Urinary bladder (tissue), 4 donors: ENCODE measurements around the gene PLEKHA7. TPM values are rescaled to one million over a fixed set of nuclear protein-coding genes. Genes with fewer than 3 reads are reported as not detected.
"Not testable (repeated sequence)": the region's sequence is repeated elsewhere in the genome, so short reads cannot be mapped to it uniquely, and the experiment has no call there.

Experiments
- DNase-seq: peaks from one replicate; pipeline ENCODE4 v3.0.0-alpha.2; 2015; ENCODE audit errors: extremely low spot score
- H3K27ac ChIP-seq: one replicate; pipeline ENCODE4 v1.5.1; 2013; ENCODE audit warnings: low read depth, mild to moderate bottlenecking, moderate library complexity
- H3K36me3 ChIP-seq: one replicate; pipeline ENCODE4 v1.6.1; 2013; ENCODE audit warnings: mild to moderate bottlenecking, moderate library complexity; ENCODE audit not compliant: insufficient read depth
- H3K4me1 ChIP-seq: one replicate; pipeline ENCODE4 v1.6.1; 2013; ENCODE audit warnings: mild to moderate bottlenecking, moderate library complexity; ENCODE audit not compliant: insufficient read depth
- H3K4me3 ChIP-seq: one replicate; pipeline ENCODE4 v1.5.1; 2013; ENCODE audit warnings: low read depth, low read length
- WGBS: extraction: QIAGEN DNeasy Blood & Tissue Kit; methylation state at CpG from one replicate; pipeline ENCODE4 v1.1.7; 2013; 5-methylcytosine and 5-hydroxymethylcytosine counted together
- polyA plus RNA-seq: library from polyadenylated mRNA; stranded (reverse); fragments of 200-250 nt; gene quantifications from one replicate; pipeline ENCODE4 v1.2.3, GENCODE V29; 2013
- total RNA-seq: library from RNA; depleted of rRNA; stranded (reverse); fragments of >200 nt; gene quantifications from one replicate; pipeline ENCODE4 v1.2.3, GENCODE V29; 2014
- donor health status: healthy with polysubstance abuse.
- donor health status: healthy.

PLEKHA7 gene
- total and polyA plus RNA-seq, 2 donors = 8.1 to 8.3 TPM

DNA sequence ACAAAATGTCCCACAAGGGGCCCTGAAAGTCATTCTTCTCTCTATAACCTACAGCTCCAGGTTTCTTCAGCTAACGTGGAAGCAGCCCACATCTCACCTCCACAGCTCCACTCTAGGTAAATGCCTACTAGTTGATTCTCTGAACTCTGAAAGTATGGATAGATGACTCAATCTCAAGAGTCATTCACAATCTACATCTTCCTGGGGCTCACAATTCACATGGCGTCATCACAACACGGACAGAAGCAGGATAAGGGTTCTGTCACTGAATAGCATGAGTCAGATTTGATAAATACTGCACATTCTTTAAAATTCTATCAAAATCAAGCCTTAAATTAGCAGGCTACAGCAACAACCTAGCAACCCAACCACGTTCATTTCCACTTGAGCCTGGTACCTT, 96.3 kb downstream of the PLEKHA7 start:
- 88% methylated on average over 4 of the region's 4 CpGs for WGBS
- Histone ChIP-seq H3K36me3 (no peaks in the 10 kb centered on the region), H3K4me3 (no peak overlapping the region), H3K27ac (no peak overlapping the region), H3K4me1 (no peaks in the 10 kb centered on the region)
- no peak for DNase-seq

- Histone ChIP-seq H3K36me3 (no peaks in the 10 kb centered on the region), H3K27ac (no peak overlapping the region), H3K4me1 (no peaks in the 10 kb centered on the region), H3K4me3 (no peak overlapping the region)
- 57% methylated on average over 3 of the region's 3 CpGs for WGBS
- no peak for DNase-seq
These were observed 101.5 kb downstream of the PLEKHA7 start for GRCh38 chr11:16912692-16913111.

DNA sequence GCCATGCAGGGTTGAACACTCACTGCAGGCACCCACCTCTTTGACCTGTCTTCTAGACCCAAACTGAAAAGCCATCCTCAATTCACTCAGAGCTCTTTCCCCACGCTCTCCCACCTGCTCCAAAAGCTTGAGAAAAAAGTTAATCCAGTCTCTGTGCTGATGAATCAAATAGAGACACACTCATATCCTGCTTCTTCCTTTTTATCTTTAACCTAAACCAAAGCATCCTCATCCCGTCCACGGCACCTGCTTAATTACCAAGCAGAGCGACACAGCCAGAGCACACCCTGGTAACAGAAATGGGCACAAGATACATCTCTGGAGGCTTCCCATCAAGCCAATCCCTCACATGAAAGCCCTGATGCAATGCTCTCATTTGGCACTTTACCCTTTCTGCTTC, 102.6 kb downstream of the PLEKHA7 start:
- WGBS = 92% methylated on average over 4 of the region's 4 CpGs
- no peak overlapping the region for H3K27ac ChIP-seq
- no peaks in the 10 kb centered on the region for H3K36me3 ChIP-seq
- H3K4me1 ChIP-seq = no peaks in the 10 kb centered on the region
- no peak overlapping the region for H3K4me3 ChIP-seq
- no peak for DNase-seq

DNA sequence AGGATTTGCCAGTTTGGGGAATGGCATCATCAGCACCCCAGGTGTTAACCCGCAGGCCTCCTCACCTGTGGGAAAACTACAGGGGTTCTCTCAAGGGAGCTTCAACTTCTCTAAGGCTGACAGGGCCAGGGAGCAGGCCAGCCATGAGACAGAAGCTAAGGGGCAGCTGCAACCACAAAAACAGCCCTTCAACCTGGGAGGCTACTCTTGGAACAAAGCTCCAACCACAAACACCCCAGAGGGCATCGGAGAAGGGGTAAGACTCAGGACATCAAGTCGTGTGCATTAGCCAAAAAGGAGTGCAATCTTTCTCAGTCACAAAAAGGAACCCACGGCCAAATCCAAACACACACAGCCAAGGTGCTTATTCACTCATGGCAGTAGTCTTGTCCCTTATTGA, 103.0 kb downstream of the PLEKHA7 start:
- DNase-seq = no peak
- no peaks in the 10 kb centered on the region for H3K36me3 ChIP-seq
- no peak overlapping the region for H3K27ac ChIP-seq
- 85% methylated on average over 4 of the region's 4 CpGs for WGBS
- no peak overlapping the region for H3K4me3 ChIP-seq
- H3K4me1 ChIP-seq = no peaks in the 10 kb centered on the region

GRCh38 chr11:16909359-16910035, 104.7 kb downstream of the PLEKHA7 start:
- Histone ChIP-seq H3K36me3 (no peaks in the 10 kb centered on the region), H3K27ac (no peak overlapping the region), H3K4me3 (no peak overlapping the region), H3K4me1 (no peaks in the 10 kb centered on the region)
- DNase-seq = no peak
- 89% methylated on average over 3 of the region's 3 CpGs for WGBS

DNA sequence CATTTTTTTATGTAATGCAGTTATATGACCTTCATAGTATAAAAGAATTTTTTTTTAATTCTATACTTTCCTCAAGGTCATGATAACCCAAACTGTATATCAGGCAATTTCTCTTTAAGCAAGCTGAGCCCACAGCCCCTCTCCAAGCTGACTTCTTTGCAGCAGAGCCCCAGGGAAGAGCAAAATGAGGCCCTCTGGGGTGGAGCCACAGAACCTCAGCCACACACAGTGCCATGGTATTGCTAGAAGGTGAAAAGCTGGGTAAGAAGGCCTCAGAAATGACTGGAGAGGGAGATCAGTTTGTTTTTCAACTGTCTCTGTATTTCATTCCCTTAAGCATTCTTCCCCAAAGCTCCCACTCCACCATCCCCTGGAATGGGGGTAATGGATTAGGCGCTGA, 108.8 kb downstream of the PLEKHA7 start:
- Histone ChIP-seq H3K36me3 (no peaks in the 10 kb centered on the region), H3K4me3 (no peak overlapping the region), H3K27ac (no peak overlapping the region), H3K4me1 (no peaks in the 10 kb centered on the region)
- WGBS = 92% methylated on average over 1 of the region's 1 CpG
- DNase-seq = no peak

- not testable (repeated sequence) for H3K4me1 ChIP-seq, H3K27ac ChIP-seq, DNase-seq, H3K36me3 ChIP-seq, H3K4me3 ChIP-seq
- WGBS = 93% methylated on average over 2 of the region's 2 CpGs
These were observed 109.5 kb downstream of the PLEKHA7 start for GRCh38 chr11:16904761-16905160.

DNA sequence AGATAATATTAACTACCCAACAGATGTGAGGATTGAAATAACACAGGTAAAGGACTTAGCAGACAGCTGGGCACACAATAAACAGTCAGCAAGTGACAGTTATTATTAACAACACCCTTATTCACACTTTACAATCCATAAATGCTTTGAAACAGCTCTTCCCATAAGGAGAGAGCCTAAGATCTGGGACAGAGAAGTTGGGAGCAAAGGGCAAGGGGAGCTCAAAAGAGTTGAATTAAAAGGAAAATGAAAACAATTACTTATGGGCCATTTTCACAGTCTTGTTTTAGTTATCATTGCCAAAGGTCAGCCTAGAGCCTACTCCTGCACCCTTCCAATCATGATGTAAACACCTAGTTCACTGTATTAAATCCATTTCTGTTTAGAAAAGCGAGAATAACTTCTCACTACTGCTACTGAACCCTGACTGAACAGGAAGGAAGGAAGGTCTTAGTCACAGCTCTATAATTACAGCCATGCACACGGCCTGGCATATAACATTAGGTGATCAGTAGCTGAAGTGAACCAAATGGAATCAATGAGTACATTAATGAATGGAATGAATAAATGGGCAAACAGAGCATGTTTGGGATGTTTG, 111.3 kb downstream of the PLEKHA7 start:
- Histone ChIP-seq H3K27ac (no peak overlapping the region), H3K36me3 (no peaks in the 10 kb centered on the region), H3K4me3 (no peak overlapping the region), H3K4me1 (no peaks in the 10 kb centered on the region)
- WGBS = 49% methylated on average over 2 of the region's 2 CpGs
- no peak for DNase-seq

- Histone ChIP-seq H3K36me3 (no peaks in the 10 kb centered on the region), H3K27ac (no peak overlapping the region), H3K4me1 (no peaks in the 10 kb centered on the region), H3K4me3 (no peak overlapping the region)
- 80% methylated on average over 6 of the region's 6 CpGs for WGBS
- DNase-seq = no peak
These were observed 112.0 kb downstream of the PLEKHA7 start for GRCh38 chr11:16902182-16902581.

DNA sequence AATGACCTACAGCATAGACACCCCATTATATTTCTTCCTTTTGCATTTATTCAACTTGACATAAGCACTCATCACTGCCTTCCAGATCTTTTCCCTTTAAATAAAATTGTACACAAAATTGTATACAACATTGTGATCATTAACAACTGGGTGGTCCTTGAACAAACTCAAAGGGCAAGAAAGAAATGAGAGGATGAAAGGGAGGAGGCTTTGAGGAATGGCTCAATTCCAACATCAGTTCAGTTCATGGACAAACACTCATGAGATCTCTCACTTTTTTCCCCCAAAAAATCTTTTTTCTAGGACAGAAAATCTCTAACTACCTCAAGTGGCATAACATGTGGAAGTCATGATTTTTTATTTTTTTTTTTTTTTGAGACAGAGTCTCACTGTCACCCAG, 113.7 kb downstream of the PLEKHA7 start:
- Histone ChIP-seq H3K27ac (no peak overlapping the region), H3K4me1 (no peaks in the 10 kb centered on the region), H3K4me3 (no peak overlapping the region), H3K36me3 (no peaks in the 10 kb centered on the region)
- no peak for DNase-seq

DNA sequence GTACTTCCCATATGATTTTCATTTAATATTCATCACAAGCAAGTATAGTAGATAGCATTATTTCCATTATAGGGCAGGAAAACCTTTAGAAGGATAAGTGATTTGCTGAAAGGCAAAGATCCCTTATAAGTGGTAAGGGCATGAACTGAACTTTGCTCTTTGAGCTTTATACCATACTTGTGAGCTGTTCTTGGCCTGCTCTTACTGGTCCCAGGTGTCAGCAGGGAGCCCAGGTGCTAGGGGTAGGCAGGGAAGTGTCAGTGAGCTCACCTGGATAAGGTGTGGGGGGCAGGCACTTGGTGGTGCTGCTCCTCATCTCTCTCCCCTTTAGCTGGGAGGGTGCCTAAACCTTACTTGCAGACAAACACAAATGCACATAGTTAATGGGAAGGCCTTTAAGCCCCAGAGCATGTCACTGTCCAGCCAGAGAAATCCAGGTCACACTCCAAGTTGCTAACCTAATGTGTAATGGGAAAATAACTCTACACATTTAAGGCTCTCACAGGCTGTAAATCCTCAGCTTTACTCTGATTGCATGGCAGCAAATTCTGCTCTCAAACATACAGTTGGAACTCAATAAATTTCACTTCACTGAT, 114.4 kb downstream of the PLEKHA7 start:
- H3K36me3 ChIP-seq = no peaks in the 10 kb centered on the region
- no peak overlapping the region for H3K4me3 ChIP-seq
- H3K4me1 ChIP-seq = no peaks in the 10 kb centered on the region
- no peak overlapping the region for H3K27ac ChIP-seq
- no peak for DNase-seq

GRCh38 chr11:16898274-16898985, 115.8 kb downstream of the PLEKHA7 start:
- Histone ChIP-seq H3K4me3 (no peak overlapping the region), H3K36me3 (no peaks in the 10 kb centered on the region), H3K27ac (no peak overlapping the region), H3K4me1 (no peaks in the 10 kb centered on the region)
- 78% methylated on average over 1 of the region's 1 CpG for WGBS
- no peak for DNase-seq

DNA sequence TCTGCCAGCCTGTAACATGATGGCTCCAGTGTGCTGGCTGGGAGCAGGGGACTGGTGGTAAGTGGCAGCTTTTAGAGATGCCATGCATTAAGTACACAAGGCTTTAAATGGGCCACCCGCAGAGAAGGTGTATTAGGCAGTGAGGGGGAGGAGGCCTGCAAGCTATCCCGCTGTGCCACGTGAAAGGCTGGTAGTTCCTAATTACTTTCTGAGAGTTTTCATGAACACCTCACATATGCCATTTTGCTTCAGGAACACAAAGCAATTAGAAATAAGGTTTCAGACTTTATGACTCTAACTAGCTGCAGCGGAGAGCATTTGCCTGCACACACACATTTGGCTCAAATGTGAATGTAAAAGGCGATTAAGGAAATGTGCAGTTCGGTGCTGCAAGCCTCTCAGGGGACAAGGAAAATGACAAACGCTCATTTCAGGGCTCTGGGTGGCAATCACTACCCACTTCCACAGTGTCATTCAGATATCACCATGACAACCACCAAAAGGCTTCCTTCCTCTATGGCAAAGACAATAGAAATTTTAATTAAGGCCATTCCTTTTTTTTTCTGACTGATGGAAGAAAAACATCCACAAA, 116.6 kb downstream of the PLEKHA7 start:
- DNase-seq = no peak
- Histone ChIP-seq H3K4me1 (no peaks in the 10 kb centered on the region), H3K27ac (no peak overlapping the region), H3K4me3 (no peak overlapping the region), H3K36me3 (no peaks in the 10 kb centered on the region)
- WGBS = 56% methylated on average over 7 of the region's 7 CpGs
